GM12874 (cell line): ENCODE measurements around the gene TTPAL.

Experiments
- TF ChIP-seq, protein P1 (sequence below): IDR thresholded peaks from 2 replicates; pipeline ENCODE4 v1.5.1; 2011; ENCODE audit warnings: low read depth, mild to moderate bottlenecking, control low read depth, low read length, moderate library complexity; ENCODE audit not compliant: insufficient read depth

TTPAL gene

DNA sequence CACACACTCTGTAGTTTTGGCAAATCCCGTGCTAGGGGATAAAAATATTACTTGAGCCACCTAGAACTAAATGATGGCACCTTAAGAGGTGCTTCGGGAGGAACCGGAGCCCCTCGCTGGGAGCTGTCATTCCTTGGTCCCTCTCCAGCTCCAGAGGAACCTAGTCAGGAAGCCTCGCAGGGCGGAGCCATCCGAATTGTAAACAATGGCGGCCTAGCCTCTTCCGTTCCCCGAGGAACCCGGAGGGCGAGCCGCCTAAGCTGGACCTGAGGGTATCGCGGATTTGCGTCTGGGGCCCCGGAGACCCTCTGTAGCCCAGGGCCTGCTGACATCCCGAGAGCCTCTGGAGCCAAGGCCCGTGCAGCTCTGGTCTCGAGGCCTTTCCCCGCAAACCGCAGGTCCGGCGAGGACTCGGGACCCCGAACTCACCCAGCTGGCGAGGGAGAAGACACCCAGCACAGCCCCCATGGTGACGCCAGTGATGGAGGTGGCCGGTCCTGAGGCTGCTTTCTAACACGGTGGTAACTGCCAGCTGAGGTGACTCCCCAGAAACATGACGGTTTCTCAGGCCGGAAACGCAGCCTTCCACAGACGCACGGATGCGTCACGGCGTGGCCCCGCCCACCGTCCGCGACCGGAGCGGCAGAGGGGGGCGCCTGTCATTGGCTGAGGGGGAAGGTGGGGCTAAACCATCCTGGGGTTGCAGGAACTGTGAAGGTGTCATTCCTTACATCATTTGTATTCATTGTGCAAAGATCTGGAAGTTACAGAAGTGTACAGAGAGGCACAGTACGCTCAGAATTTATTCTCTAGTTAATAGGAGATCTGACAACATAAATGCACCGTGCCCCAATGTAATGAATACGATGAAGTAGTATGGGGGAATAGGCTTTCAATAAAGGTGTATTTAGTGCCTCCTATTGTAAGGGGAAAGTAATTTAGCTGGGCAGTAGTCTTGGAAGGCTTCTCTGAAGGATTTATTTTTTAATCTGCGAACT is 46.1 kb downstream of the TTPAL start, which contains the start of gene SERINC3:
TSS of gene SERINC3 (minus strand) at position 587 of the 998 bp plus-strand sequence. CDS start at position 468, 119 bp downstream.
- TF ChIP-seq, protein P1, sequence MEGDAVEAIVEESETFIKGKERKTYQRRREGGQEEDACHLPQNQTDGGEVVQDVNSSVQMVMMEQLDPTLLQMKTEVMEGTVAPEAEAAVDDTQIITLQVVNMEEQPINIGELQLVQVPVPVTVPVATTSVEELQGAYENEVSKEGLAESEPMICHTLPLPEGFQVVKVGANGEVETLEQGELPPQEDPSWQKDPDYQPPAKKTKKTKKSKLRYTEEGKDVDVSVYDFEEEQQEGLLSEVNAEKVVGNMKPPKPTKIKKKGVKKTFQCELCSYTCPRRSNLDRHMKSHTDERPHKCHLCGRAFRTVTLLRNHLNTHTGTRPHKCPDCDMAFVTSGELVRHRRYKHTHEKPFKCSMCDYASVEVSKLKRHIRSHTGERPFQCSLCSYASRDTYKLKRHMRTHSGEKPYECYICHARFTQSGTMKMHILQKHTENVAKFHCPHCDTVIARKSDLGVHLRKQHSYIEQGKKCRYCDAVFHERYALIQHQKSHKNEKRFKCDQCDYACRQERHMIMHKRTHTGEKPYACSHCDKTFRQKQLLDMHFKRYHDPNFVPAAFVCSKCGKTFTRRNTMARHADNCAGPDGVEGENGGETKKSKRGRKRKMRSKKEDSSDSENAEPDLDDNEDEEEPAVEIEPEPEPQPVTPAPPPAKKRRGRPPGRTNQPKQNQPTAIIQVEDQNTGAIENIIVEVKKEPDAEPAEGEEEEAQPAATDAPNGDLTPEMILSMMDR = no peak

DNA sequence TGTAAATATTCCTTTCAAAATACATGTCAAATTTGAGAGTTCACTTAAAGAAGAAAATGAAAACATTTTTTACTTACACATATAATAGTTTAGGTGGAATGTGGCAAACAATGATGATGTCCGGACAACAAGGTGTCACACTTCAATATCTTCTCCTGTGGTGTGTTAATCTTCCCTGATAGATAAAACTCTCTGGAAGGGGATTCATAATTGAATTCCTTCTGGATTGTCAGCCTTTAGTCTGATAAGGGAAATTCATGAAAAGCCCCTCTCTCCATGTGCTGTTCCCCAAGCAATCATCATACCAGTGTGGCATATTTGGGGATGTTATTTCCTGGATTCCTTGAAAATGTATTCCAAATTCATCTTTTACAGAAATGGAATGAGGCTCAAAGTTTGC is 47.2 kb downstream of the TTPAL start:
- TF ChIP-seq, protein P1 = no peak

GRCh38 chr20:44523746-44524145 is 48.1 kb downstream of the TTPAL start:
- TF ChIP-seq, protein P1 = no peak

DNA sequence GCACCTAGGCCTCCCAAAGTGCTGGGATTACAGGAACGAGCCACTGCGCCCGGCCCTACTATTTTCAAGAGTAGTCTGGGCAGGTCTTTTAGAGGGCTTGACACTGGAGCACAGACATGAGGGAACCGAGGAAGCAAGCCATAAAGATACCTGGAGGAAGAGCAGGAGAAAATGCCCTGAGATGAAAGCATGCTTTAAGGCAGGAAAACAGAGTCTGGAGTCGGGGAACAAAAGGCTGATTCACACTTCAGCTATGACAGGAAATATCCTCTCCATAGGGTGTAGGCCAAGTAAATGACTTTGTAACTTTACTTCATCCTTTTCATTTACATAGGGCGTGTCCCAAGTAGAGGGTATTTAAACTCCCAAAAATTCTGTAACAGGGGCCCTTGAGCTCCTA is 50.5 kb downstream of the TTPAL start:
- TF ChIP-seq, protein P1 = no peak

DNA sequence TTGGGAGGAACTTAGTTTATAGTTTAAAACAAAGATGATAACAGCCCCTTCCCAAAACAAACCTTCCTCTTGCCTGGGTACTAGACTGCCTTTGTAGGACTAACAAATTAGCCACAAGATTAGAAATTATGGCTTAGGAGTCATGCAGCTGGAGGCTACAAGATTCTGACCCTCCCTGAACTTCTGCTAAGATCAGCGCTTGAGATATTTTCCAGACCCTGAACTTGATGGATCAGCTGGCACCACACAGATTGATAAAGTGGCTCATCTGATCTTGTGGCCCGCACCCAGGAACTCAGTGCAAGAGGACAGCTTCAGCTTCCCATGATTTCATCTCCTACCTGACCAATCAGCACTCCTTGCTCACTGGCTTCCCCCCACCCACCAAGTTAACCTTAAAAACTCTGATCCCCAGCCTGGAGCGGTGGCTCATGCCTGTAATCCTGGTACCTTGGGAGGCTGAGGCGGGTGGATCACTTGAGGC is 52.1 kb downstream of the TTPAL start:
- TF ChIP-seq, protein P1 = no peak

- TF ChIP-seq, protein P1 = no peak
Observed at GRCh38 chr20:44528309-44528708, 52.6 kb downstream of the TTPAL start.

DNA sequence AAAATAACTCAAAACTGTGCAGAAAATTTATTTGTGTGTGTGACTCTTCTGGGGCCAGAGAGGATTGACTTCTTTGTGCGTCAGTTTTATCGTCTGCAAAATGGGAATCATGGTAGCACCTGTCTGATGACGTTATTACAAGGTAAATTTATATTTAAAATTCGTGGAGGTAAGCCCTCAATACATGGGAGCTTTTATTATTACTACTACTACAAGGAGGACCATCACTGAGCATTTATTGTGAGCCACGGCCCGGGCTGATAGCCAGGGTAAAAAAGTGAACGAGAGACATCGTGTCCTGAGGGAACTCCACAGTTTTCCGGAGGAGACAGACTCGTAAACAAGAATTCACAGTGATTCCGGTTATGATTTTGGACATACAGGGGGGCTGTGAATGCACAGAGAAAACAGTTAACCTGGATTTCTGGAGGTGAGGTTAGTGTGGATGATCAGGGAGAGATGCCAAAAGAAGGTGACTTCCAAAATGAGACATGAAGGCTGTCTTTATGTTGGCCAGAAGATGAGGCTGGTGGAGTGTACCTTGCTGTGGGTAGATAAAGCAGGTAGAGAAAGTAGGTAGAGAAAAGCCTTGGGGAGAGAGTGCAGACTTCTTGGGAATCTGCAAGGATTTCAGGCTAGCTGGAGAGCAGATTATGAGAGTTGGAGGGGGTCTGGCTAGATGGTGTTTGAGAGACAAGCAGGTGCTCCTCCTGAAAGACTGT is 56.7 kb downstream of the TTPAL start:
- TF ChIP-seq, protein P1 = no peak
